HG03457 (cell line): ENCODE measurements around the gene VWA8.
"Not testable (repeated sequence)": the region's sequence is repeated elsewhere in the genome, so short reads cannot be mapped to it uniquely, and the experiment has no call there.

ENCODE experiments used
- ATAC-seq: cut with Tn5 transposase; IDR thresholded peaks from one replicate; pipeline ENCODE4 v1.9.1; 2021; ENCODE audit warnings: moderate number of reproducible peaks; ENCODE audit not compliant: unreplicated experiment

The VWA8 gene

GRCh38 chr13:41565216-41565615 lies 395.7 kb downstream of the VWA8 start:
- no peak for ATAC-seq

GRCh38 chr13:41563984-41564365 lies 396.9 kb downstream of the VWA8 start:
- no peak for ATAC-seq

- no peak for ATAC-seq
Observed at GRCh38 chr13:41563341-41563983, 397.4 kb downstream of the VWA8 start.

DNA sequence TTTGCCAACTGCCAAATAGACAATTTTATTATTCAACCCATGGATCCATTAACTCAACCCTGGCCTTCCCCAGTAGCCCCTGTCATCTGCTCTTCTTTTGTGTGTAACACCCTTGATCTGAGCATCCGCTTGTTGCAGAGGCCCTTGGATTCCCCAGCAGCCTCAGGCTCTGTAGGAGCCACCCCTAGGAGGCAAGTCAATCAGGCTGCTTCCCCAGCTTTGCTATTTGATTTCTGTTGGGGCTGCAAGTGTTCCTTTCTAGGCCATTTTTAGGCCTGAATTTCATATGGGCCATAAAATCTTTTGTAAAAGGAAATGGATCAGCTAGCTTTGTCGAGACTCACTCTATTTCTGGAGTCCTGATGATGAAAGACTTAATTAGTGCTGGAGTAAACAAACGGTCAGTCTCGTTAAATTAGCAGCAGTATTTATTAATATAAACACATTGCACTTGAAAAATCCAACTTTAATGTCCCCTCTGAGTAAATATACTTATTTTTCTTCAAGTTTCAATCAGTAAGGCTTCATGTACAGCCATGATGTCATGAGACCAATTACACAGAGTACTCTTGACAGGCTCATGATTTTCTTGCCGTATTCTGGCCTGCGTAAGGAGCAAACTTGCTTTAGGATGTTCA lies 398.2 kb downstream of the VWA8 start:
- ATAC-seq = no peak

DNA sequence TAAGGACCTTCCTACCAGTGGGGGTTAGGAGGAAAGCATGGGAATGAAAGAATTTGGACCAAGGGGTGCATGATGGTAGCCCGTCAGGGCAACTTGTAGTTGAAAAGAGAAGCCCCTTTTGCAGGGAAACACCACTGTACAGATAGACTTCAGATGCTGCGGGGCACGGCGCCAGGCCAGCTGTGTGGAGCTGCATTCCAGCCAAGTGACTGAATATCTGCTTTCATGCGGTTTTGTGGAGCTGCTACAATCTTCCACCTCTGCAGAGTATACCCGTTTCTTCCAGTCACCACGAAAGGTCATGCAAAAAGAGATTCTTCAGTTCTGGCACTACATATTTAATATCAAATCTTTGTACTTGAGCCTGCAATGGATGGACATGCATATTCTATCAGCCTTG lies 398.8 kb downstream of the VWA8 start:
- ATAC-seq = no peak

- ATAC-seq = no peak
Observed at GRCh38 chr13:41561170-41561569, 399.7 kb downstream of the VWA8 start.

DNA sequence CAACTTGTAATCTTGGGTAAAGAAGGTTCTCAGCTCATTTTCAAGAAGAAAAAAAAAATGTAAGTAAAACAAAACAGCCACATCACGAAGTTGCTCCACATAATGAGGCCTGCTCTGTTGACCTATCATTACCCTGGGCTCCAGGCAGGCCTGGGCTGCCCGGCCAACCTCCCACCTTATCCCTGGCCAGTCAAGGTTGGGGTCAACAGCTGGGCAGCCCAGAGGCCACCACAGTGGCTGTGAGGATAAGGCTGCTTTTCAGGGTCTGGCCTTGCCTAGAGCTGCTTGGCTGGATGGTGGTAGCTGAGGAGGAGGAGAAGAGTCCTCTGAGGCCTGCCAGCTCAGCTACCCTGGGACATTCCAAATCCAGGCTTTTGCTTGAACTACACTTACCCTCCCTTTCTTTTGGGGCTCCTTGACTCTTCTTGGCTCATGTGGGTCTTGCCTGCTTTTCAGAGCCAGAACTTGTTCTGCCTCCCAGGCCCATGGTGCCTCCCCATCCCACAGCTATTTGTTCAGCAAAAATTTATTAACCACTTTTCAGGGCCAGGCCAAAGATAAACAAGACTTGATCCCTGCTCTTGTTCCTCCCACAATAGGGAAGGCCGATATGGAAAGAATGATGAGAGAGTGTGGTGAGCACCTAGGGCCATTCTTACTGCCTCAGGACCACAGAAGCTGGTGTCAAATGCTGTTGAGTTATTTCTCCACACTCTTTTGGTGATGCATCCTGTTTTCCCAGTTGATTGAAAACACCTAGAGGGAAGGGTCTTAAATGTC lies 401.9 kb downstream of the VWA8 start:
- no peak for ATAC-seq

GRCh38 chr13:41557719-41558118 lies 403.2 kb downstream of the VWA8 start:
- no peak for ATAC-seq

DNA sequence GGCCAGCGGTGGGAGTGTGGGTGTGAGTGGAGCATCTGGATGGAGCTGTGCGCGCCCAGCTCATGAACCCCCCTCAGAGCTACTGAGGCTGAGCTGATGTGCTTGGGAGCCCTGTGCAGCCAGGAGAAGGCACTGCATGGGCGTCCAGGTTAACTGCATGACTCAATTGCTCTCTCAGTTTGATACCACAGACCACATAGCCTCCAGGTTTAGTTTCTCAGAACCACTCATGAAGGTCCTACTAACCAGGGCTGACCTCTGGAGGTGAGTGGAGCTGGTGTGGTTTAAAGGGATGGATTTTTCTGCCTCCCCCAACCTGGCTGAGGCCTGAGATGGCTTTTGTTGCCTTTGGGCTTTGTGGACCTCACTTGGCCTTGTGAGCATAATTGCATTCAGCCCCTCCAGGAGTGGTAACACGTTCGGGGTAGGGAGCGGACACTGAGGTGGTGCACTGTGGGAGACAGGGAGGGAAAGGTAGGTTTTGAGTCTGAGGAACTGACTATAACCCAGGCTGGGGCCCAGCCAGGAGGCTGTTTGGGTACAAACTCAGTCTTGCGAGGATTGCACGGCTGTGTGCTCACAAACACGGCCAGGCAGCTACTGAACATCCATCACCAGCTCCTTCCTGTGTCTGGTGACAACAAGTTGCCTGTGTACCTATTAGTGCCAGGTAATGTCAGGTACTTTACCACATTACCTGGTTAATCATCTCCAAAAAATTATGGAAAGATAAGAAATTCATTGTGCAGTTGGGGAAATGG lies 406.1 kb downstream of the VWA8 start:
- peak; percentile 91 for ATAC-seq

GRCh38 chr13:41554180-41554579 lies 406.7 kb downstream of the VWA8 start:
- ATAC-seq = no peak

GRCh38 chr13:41552031-41552430 lies 408.9 kb downstream of the VWA8 start:
- ATAC-seq = no peak

GRCh38 chr13:41550276-41550675 lies 410.6 kb downstream of the VWA8 start:
- ATAC-seq = no peak

DNA sequence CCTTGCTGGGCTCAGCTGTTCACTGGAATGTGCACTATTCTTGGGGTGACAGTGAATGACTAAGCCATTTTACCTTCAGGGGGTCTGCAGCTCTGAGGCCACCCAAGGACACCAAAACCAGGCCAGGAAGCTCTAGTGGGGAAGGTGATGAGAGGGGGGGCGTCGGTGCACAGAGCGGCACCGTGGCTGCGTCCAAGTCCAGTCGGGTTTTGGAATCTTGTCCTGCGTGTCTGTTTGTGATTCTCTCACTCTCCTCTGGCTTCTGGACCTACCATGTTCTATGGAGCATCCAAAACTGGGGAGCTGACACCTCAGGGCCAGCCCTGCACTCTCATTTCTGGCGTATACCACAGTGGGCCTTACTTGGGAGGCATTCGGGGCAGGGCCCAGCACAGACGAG lies 411.4 kb downstream of the VWA8 start:
- ATAC-seq = no peak

- no peak for ATAC-seq
Observed at GRCh38 chr13:41548910-41549309, 412.0 kb downstream of the VWA8 start.

DNA sequence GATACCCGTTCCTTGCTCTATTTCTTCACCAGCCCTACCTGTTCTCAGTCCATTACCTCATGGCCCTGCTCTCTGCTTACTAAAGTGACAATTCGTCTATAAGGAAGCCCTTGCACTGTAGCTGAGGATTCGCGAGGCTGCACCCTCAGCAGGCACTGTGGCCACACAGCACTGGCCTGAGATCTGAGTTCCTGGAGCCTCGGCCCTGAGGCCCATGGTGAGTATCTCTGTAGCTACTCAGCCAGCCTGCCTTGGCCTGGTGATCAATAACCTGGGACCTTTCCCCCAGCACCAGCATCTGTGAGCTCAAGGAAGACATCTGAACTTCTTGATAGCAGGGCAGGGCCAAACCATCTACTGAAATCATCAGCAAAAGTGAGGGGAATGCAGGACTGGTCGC lies 412.9 kb downstream of the VWA8 start:
- no peak for ATAC-seq

- ATAC-seq = no peak
Observed at GRCh38 chr13:41547251-41548000, 413.5 kb downstream of the VWA8 start.

DNA sequence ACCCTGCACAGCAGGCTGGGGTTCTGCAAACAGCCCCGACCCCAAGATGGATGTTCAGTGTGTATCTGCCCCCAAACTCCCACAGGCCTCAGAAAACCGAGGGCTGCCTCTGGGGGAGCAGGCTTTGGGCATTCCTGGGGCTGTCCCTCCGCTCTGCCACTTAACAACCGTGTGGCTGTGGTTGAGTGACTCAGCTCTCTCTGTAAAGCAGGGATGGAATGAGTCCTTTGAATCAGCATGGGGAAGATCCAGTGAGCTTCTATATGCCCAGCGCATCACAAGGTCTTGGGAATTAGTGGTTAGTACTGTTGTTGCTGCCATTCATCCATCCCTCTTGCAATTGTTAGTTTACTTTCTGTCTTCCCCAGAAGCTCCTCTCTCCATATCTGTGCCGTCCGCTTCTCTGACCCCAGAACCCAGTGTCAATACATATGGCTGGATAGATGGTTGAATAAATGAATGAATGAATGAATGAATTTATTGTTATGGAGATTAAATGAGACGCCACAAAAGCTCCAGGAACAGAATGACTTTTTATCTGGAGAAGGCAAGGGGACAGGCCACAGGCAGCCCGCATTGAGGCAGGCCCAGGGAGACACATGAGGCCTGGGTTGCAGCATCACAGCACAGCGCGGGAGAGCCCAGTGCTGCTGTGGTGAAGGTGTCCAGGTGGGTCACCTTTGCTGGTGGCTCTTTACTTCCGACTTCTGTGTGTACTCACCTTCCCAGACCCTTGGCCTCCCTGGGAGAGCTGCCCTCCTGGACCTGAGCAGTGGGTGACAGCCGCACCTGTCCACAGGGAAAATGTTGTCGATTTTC lies 414.3 kb downstream of the VWA8 start:
- ATAC-seq = no peak

DNA sequence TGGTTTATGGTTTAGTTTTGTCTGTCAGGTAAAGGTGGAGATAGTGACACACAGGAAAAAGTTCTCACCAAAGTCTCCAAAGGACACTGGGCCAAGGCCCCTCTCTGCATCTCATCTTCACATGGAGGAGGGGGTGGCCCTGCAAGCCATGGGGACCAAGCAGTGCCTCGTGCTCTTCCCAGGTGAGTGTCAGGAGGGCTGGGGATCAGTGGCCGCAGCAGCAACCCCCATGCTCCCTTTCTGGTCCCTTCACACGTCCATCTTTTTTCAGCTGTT lies 415.5 kb downstream of the VWA8 start:
- ATAC-seq = no peak

DNA sequence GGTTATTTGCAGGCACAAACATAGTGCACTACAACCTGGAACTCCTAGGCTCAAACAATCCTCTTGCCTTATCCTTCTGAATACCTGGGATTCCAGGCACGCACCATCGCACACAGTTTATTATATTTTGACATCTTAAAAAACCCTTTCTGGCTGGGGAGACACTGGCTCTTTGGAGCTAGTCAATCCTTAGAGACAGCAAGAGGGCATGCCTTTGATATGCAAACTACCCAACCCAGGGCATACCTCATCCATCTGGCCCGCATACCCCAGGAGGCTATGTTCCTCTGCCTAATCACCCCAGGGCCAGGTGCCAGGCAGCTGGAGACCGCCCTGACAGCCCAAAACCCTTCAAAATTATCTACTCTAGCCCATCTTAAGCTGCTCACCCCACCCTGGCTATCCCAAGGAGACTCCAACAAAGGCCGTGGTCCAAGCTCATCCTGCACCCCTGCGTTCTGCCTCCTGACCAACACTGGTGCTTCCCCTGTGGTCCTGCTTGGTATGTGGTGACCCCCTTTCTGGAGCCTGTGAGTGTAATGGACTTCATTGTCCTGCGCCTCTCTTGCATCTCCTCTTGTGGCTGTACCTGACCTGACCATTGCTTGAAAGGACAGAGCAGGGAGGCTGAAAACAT lies 417.1 kb downstream of the VWA8 start:
- ATAC-seq = no peak

- not testable (repeated sequence) for ATAC-seq
Observed at GRCh38 chr13:41542799-41543198, 418.1 kb downstream of the VWA8 start.
